Measurements from ENCODE around the gene IL21R.
A peak's percentile ranks its signal among the peaks of the same experiment; 100 is the strongest.

The IL21R gene

GRCh38 chr16:27401768-27402568 lies at the start of gene IL21R:
Gene IL21R (plus strand): TSS chr16:27402174. CDS start chr16:27430072, 27,898 bp downstream.
- peak; percentile 24 for DNase-seq

GRCh38 chr16:27353853-27354252 lies 48.1 kb upstream of the IL21R start:
- DNase-seq: no peak

GRCh38 chr16:27355610-27356009 lies 46.4 kb upstream of the IL21R start:
- DNase-seq: no peak

GRCh38 chr16:27356794-27357193 lies 45.2 kb upstream of the IL21R start:
- no peak for DNase-seq

GRCh38 chr16:27359051-27359450 lies 42.9 kb upstream of the IL21R start:
- DNase-seq: no peak

GRCh38 chr16:27359615-27360014 lies 42.4 kb upstream of the IL21R start:
- no peak for DNase-seq

- no peak for DNase-seq
Observed at GRCh38 chr16:27361987-27362386, 40.0 kb upstream of the IL21R start.

- no peak for DNase-seq
Observed at GRCh38 chr16:27362570-27363245, 39.3 kb upstream of the IL21R start.

GRCh38 chr16:27363246-27363632 lies 38.7 kb upstream of the IL21R start:
- no peak for DNase-seq

GRCh38 chr16:27363797-27364196 lies 38.2 kb upstream of the IL21R start:
- DNase-seq: no peak

GRCh38 chr16:27364493-27365141 lies 37.4 kb upstream of the IL21R start:
- DNase-seq: no peak

GRCh38 chr16:27365142-27366089 lies 36.6 kb upstream of the IL21R start:
- DNase-seq: no peak

GRCh38 chr16:27366687-27367460 lies 35.1 kb upstream of the IL21R start:
- no peak for DNase-seq

- peak; percentile 3 for DNase-seq
Observed at GRCh38 chr16:27367461-27368357, 34.3 kb upstream of the IL21R start.

- no peak for DNase-seq
Observed at GRCh38 chr16:27368358-27368722, 33.6 kb upstream of the IL21R start.

- no peak for DNase-seq
Observed at GRCh38 chr16:27369806-27370205, 32.2 kb upstream of the IL21R start.

- no peak for DNase-seq
Observed at GRCh38 chr16:27370318-27370717, 31.7 kb upstream of the IL21R start.

GRCh38 chr16:27373312-27373711 lies 28.7 kb upstream of the IL21R start:
- no peak for DNase-seq

GRCh38 chr16:27374221-27374803 lies 27.7 kb upstream of the IL21R start:
- DNase-seq: no peak

GRCh38 chr16:27374804-27375425 lies 27.1 kb upstream of the IL21R start:
- DNase-seq: no peak
